ENCODE data around the gene ZBTB17.

GRCh38 chr1:15935056-15935950 lies 40.6 kb downstream of the ZBTB17 start:
- TF ChIP-seq CTCF (IDR thresholded peaks at IDR 0.05) (no peak), POLR2AphosphoS5 (IDR thresholded peaks at IDR 0.05) (no peak)

All from prostate gland (tissue), 2 donors.